Dendritic cell treated with granulocyte-macrophage colony-stimulating factor and Interleukin-4, amounts not matched to agents 40 ng/mL and 50 ng/mL, for 4 days (primary cell): ENCODE data around the gene KTI12.
"Not testable (repeated sequence)": the region's sequence is repeated elsewhere in the genome, so short reads cannot be mapped to it uniquely, and the experiment has no call there.

Experiments used
- H3K27ac Mint-ChIP-seq: one replicate; pipeline ENCODE4 v1.8.0; 2022; ENCODE audit warnings: mild to moderate bottlenecking, mixed read lengths
- H3K27me3 Mint-ChIP-seq: one replicate; pipeline ENCODE4 v1.8.0; 2022; ENCODE audit warnings: mild to moderate bottlenecking, mixed read lengths
- H3K36me3 Mint-ChIP-seq: one replicate; pipeline ENCODE4 v1.8.0; 2022; ENCODE audit warnings: low read depth, mixed read lengths
- H3K4me1 Mint-ChIP-seq: one replicate; pipeline ENCODE4 v1.8.0; 2022; ENCODE audit warnings: low read depth, mixed read lengths
- H3K4me3 Mint-ChIP-seq: one replicate; pipeline ENCODE4 v1.8.0; 2022; ENCODE audit warnings: mild to moderate bottlenecking, moderate library complexity, mixed read lengths
- H3K9me3 Mint-ChIP-seq: one replicate; pipeline ENCODE4 v1.8.0; 2022; ENCODE audit warnings: mixed read lengths
- intact Hi-C: fragments of 100-400 bp; cut with micrococcal nuclease; formaldehyde crosslinking; loops from one replicate; pipeline ENCODE4 v1.15.0; 2022

The KTI12 gene

DNA sequence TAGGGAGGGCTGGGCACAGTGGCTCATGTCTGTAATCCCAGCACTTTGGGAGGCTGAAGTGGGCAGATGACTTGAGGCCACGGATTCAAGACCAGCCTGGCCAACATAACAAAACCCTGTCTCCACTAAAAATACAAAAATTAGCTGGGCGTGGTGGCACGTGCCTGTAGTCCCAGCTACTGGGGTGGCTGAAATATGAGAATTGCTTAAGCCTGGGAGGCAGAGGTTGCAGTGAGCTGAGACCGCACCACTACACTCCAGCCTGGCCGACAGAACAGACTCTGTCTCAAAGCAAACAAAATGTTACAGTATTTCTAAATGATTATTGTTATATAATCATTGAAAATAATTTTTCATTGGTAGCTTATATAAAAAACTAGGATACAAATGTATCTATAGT is 4.8 kb downstream of the KTI12 start:
- H3K27ac Mint-ChIP-seq, intact Hi-C loops, H3K4me3 Mint-ChIP-seq, H3K27me3 Mint-ChIP-seq, H3K9me3 Mint-ChIP-seq: not testable (repeated sequence)
- Mint-ChIP-seq H3K36me3 (peaks cover 68% of the 10 kb centered on the region), H3K4me1 (peaks cover 20% of the 10 kb centered on the region)

DNA sequence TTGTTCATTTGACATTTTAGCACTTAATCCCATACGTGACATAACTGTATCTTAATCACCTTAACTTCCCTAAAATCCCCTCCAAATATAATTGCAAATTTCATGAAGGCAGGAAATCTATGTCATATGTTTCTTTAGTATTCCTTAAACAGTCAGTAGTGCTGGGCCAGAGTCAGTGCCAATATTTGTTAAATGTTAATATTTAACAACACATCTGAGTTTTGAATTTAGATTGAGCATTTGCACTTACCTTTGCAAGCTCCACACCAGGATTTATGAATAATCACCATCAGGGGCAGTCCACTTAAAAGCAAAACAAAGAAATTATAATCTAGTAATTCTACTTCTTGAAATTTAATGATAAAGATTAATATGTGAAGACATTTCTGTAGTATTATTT is 5.3 kb downstream of the KTI12 start:
- no peak overlapping the region for H3K4me3 Mint-ChIP-seq
- peaks cover 20% of the 10 kb centered on the region for H3K4me1 Mint-ChIP-seq
- intact Hi-C loops: no loop called here
- peaks cover 69% of the 10 kb centered on the region for H3K36me3 Mint-ChIP-seq
- H3K27me3 Mint-ChIP-seq: no peaks in the 10 kb centered on the region
- no peaks in the 10 kb centered on the region for H3K9me3 Mint-ChIP-seq
- H3K27ac Mint-ChIP-seq: no peak overlapping the region

GRCh38 chr1:52026278-52026677 is 7.3 kb downstream of the KTI12 start:
- no peak overlapping the region for H3K27ac Mint-ChIP-seq
- intact Hi-C loops: no loop called here
- H3K4me1 Mint-ChIP-seq: peaks cover 7% of the 10 kb centered on the region
- peaks cover 73% of the 10 kb centered on the region for H3K36me3 Mint-ChIP-seq
- no peaks in the 10 kb centered on the region for H3K27me3 Mint-ChIP-seq
- no peak overlapping the region for H3K4me3 Mint-ChIP-seq
- H3K9me3 Mint-ChIP-seq: no peaks in the 10 kb centered on the region

DNA sequence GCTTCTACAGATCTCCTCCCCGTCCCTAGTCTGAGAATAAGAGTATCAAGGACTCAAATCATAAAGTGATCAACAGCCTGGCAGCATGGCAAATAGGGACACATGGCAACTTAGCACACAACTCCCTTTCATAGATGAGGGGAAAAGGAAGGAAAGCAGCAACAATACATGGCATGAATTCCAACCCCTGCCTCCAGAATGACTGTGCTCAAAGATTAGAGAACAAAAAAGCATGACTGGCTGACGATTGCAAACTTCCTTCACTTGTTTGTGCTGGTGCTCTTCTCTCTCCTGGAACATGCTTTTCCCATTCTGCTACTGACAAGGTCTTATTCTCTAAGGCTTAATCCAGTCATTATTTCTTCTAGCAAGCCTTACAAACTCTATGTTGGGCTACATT is 11.5 kb downstream of the KTI12 start:
- Mint-ChIP-seq H3K9me3 (no peaks in the 10 kb centered on the region), H3K27me3 (no peaks in the 10 kb centered on the region), H3K36me3 (peaks cover 79% of the 10 kb centered on the region), H3K4me1 (no peaks in the 10 kb centered on the region), H3K4me3 (no peak overlapping the region), H3K27ac (no peak overlapping the region)
- intact Hi-C loops: no loop called here

- intact Hi-C loops: no loop called here
- Mint-ChIP-seq H3K4me1 (no peaks in the 10 kb centered on the region), H3K9me3 (no peaks in the 10 kb centered on the region), H3K36me3 (no peaks in the 10 kb centered on the region), H3K27ac (no peak overlapping the region), H3K4me3 (no peak overlapping the region), H3K27me3 (peaks cover 28% of the 10 kb centered on the region)
These were observed 25.4 kb downstream of the KTI12 start for GRCh38 chr1:52008071-52008809.

DNA sequence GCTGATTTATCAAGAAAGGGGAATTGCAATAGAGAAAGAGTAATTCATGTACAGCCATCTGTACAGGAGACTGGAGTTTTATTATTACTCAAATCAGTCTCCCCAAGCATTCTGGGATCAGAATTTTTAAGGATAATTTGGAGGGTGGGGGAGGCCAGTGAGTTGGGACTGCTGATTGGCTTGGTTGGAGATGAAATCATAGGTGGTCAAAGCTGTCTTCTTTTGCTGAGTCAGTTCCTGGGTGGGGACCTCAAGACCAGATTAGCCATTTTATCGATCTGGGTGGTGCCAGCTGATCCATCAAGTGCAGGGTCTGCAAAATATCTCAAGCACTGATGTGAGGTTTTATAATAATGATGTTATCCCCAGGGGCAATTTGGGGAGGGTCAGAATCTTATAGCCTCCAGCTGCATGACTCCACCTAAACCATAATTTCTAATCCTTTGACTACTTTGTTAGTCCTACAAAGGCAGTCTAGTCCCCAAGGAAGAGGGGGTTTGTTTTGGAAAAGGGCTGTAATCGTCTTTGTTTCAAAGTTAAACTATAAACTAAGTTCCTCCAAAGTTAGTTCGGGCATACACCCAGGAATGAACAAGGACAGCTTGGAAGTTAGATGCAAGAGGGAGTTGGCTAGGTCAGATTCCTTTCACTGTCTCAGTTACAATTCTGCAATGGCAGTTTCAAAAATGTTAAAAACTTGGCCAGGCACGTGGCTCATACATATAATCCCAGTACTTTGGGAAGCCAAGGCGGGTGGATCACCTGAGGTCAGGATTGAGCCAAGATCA is 26.2 kb downstream of the KTI12 start:
- Mint-ChIP-seq H3K27me3 (peaks cover 29% of the 10 kb centered on the region), H3K36me3 (no peaks in the 10 kb centered on the region), H3K4me1 (no peaks in the 10 kb centered on the region), H3K4me3 (no peak overlapping the region), H3K9me3 (no peaks in the 10 kb centered on the region), H3K27ac (no peak overlapping the region)
- intact Hi-C loops: no loop called here

DNA sequence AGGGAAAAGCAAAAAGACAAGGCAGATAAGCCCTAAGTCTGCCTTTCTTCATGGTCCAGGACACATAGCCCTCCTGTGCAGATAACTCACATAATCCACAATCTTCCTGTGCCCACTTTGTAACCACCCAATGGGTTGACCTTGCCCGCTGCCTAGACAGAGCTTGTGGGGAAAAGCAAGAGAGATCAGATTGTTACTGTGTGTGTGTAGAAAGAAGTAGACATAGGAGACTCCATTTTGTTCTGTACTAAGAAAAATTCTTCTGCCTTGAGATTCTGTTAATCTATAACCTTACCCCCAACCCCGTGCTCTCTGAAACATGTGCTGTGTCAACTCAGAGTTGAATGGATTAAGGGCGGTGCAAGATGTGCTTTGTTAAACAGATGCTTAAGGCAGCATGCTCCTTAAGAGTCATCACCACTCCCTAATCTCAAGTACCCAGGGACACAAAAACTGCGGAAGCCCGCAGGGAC is 27.5 kb downstream of the KTI12 start:
- H3K27me3 Mint-ChIP-seq: peaks cover 29% of the 10 kb centered on the region
- H3K4me3 Mint-ChIP-seq, H3K4me1 Mint-ChIP-seq, intact Hi-C loops, H3K27ac Mint-ChIP-seq, H3K9me3 Mint-ChIP-seq, H3K36me3 Mint-ChIP-seq: not testable (repeated sequence)

GRCh38 chr1:52005548-52005947 is 28.1 kb downstream of the KTI12 start:
- H3K36me3 Mint-ChIP-seq, H3K27ac Mint-ChIP-seq, intact Hi-C loops, H3K9me3 Mint-ChIP-seq, H3K4me3 Mint-ChIP-seq, H3K4me1 Mint-ChIP-seq: not testable (repeated sequence)
- H3K27me3 Mint-ChIP-seq: peaks cover 29% of the 10 kb centered on the region

GRCh38 chr1:52003877-52004276 is 29.7 kb downstream of the KTI12 start:
- Mint-ChIP-seq H3K9me3 (no peaks in the 10 kb centered on the region), H3K4me1 (no peaks in the 10 kb centered on the region), H3K27me3 (peaks cover 29% of the 10 kb centered on the region), H3K36me3 (no peaks in the 10 kb centered on the region), H3K4me3 (no peak overlapping the region), H3K27ac (no peak overlapping the region)
- intact Hi-C loops: no loop called here

GRCh38 chr1:52002038-52002917 is 31.3 kb downstream of the KTI12 start:
- H3K36me3 Mint-ChIP-seq: no peaks in the 10 kb centered on the region
- H3K4me3 Mint-ChIP-seq: no peak overlapping the region
- intact Hi-C loops: loop anchor here (1.0 kb wide), 1 partner anchor 105 kb away; no protein-coding TSS in a partner anchor
- H3K27me3 Mint-ChIP-seq: peaks cover 24% of the 10 kb centered on the region
- H3K27ac Mint-ChIP-seq: no peak overlapping the region
- no peaks in the 10 kb centered on the region for H3K9me3 Mint-ChIP-seq
- H3K4me1 Mint-ChIP-seq: no peaks in the 10 kb centered on the region

DNA sequence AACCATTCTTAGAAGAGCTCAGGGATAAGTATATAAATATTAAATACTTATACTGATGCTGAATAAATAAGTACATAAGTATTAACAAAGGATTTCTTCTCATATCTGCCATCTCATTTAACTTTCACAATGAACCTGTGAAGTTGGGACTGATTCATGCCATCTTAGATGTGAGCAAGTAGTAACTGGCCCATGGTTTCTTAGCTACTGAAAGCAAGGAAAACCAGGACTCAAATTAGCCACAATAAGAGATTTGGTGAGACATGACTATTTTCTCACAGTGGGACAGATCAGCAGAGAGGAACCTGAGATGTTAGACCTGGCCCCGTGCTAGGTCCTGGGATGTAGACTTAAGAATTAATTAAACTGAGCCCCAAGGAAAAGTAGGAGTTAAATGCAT is 34.9 kb downstream of the KTI12 start:
- Mint-ChIP-seq H3K36me3 (no peaks in the 10 kb centered on the region), H3K4me3 (no peak overlapping the region), H3K9me3 (no peaks in the 10 kb centered on the region), H3K27me3 (peaks cover 12% of the 10 kb centered on the region), H3K27ac (no peak overlapping the region), H3K4me1 (no peaks in the 10 kb centered on the region)
- intact Hi-C loops: no loop called here

- H3K27ac Mint-ChIP-seq: no peak overlapping the region
- no peaks in the 10 kb centered on the region for H3K9me3 Mint-ChIP-seq
- H3K27me3 Mint-ChIP-seq: peaks cover 19% of the 10 kb centered on the region
- no peaks in the 10 kb centered on the region for H3K4me1 Mint-ChIP-seq
- no peak overlapping the region for H3K4me3 Mint-ChIP-seq
- H3K36me3 Mint-ChIP-seq: no peaks in the 10 kb centered on the region
- intact Hi-C loops: no loop called here
These were observed 35.6 kb downstream of the KTI12 start for GRCh38 chr1:51997974-51998382.

GRCh38 chr1:51990478-51990965 is 43.1 kb downstream of the KTI12 start, which contains the start of gene RAB3B:
Gene RAB3B, minus strand, starts transcription at chr1:51990700. Its CDS starts 13,583 bp downstream, at chr1:51977117.
- Mint-ChIP-seq H3K4me3 (peak within 1 kb of the TSS; percentile 65), H3K27me3 (peaks cover 64% of the 10 kb centered on the region), H3K27ac (no peak within 1 kb of the TSS), H3K36me3 (no peaks in the 10 kb centered on the region), H3K4me1 (no peaks in the 10 kb centered on the region), H3K9me3 (no peaks in the 10 kb centered on the region)
- intact Hi-C loops: no loop called here
